Measurements from ENCODE around the gene GUCA2B.

The GUCA2B gene

GRCh38 chr1:42167611-42168390 lies 14.6 kb downstream of the GUCA2B start:
- DNase-seq (ENCODE audit: low read depth): no peak

GRCh38 chr1:42168391-42168670 lies 15.1 kb downstream of the GUCA2B start:
- DNase-seq (ENCODE audit: low read depth): no peak

GRCh38 chr1:42168763-42169162 lies 15.6 kb downstream of the GUCA2B start:
- no peak for DNase-seq (ENCODE audit: low read depth)

- no peak for DNase-seq (ENCODE audit: low read depth)
These were observed 17.8 kb downstream of the GUCA2B start for GRCh38 chr1:42170779-42171621.

GRCh38 chr1:42171679-42172266 lies 18.6 kb downstream of the GUCA2B start:
- DNase-seq (ENCODE audit: low read depth): no peak

- no peak for DNase-seq (ENCODE audit: low read depth)
These were observed 19.3 kb downstream of the GUCA2B start for GRCh38 chr1:42172381-42173133.

GRCh38 chr1:42173155-42173933 lies 20.1 kb downstream of the GUCA2B start:
- peak; percentile 40 for DNase-seq (ENCODE audit: low read depth)

GRCh38 chr1:42173961-42174735 lies 20.9 kb downstream of the GUCA2B start:
- no peak for DNase-seq (ENCODE audit: low read depth)

- no peak for DNase-seq (ENCODE audit: low read depth)
These were observed 22.3 kb downstream of the GUCA2B start for GRCh38 chr1:42175314-42176054.

- DNase-seq (ENCODE audit: low read depth): no peak
These were observed 23.8 kb downstream of the GUCA2B start for GRCh38 chr1:42176902-42177519.

- DNase-seq (ENCODE audit: low read depth): no peak
These were observed 24.4 kb downstream of the GUCA2B start for GRCh38 chr1:42177541-42177981.

GRCh38 chr1:42178249-42178648 lies 25.0 kb downstream of the GUCA2B start:
- no peak for DNase-seq (ENCODE audit: low read depth)

- DNase-seq (ENCODE audit: low read depth): no peak
These were observed 26.1 kb downstream of the GUCA2B start for GRCh38 chr1:42179275-42179674.

- DNase-seq (ENCODE audit: low read depth): no peak
These were observed 26.7 kb downstream of the GUCA2B start for GRCh38 chr1:42179900-42180329.

- no peak for DNase-seq (ENCODE audit: low read depth)
These were observed 28.5 kb downstream of the GUCA2B start for GRCh38 chr1:42181687-42182086.

GRCh38 chr1:42183210-42183956 lies 30.2 kb downstream of the GUCA2B start:
- no peak for DNase-seq (ENCODE audit: low read depth)

GRCh38 chr1:42183957-42184268 lies 30.7 kb downstream of the GUCA2B start:
- DNase-seq (ENCODE audit: low read depth): no peak

GRCh38 chr1:42184616-42185015 lies 31.4 kb downstream of the GUCA2B start:
- no peak for DNase-seq (ENCODE audit: low read depth)

- DNase-seq (ENCODE audit: low read depth): no peak
These were observed 32.9 kb downstream of the GUCA2B start for GRCh38 chr1:42186152-42186551.
